Measurements from ENCODE around the gene DLD.

DNA sequence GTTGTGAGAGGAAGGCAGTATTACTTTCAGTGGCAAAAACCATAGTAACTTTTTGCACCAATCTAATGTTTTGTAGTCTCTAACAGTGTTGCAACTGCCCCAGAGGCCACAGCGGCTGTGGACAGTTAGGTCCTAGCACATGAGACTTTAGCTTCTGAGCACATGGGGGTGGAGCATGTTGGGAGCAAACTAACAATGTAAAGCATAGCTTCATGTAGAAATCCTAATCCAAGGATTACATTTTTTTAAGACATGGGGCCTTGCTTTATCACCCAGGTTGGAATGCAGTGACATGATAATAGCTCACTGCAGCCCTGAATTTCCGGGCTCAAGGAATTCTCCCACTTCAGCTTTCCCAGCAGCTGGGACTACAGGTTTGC lies 62.9 kb downstream of the DLD start:
- TF ChIP-seq REST (IDR thresholded peaks at IDR 0.05; ENCODE audit: unreplicated experiment): no peak
- TF ChIP-seq, protein P1, sequence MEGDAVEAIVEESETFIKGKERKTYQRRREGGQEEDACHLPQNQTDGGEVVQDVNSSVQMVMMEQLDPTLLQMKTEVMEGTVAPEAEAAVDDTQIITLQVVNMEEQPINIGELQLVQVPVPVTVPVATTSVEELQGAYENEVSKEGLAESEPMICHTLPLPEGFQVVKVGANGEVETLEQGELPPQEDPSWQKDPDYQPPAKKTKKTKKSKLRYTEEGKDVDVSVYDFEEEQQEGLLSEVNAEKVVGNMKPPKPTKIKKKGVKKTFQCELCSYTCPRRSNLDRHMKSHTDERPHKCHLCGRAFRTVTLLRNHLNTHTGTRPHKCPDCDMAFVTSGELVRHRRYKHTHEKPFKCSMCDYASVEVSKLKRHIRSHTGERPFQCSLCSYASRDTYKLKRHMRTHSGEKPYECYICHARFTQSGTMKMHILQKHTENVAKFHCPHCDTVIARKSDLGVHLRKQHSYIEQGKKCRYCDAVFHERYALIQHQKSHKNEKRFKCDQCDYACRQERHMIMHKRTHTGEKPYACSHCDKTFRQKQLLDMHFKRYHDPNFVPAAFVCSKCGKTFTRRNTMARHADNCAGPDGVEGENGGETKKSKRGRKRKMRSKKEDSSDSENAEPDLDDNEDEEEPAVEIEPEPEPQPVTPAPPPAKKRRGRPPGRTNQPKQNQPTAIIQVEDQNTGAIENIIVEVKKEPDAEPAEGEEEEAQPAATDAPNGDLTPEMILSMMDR (conservative IDR thresholded peaks at IDR 0.05; ENCODE audit: low read depth in 2 of 2): no peak
- no peak for TF ChIP-seq EZH2 (IDR thresholded peaks at IDR 0.05; ENCODE audit: low read depth, unreplicated experiment)
- no peak for TF ChIP-seq CREB1 (CRISPR knock-in tag; IDR thresholded peaks at IDR 0.05; ENCODE audit: low read depth)
- TF ChIP-seq POLR2AphosphoS5 (IDR thresholded peaks at IDR 0.05; ENCODE audit: low read depth): no peak
- TF ChIP-seq JUNB (IDR thresholded peaks at IDR 0.05; ENCODE audit: unreplicated experiment): no peak
- TF ChIP-seq EZH2phosphoT487 (IDR thresholded peaks at IDR 0.05; ENCODE audit: unreplicated experiment): no peak
- TF ChIP-seq ETS1 (IDR thresholded peaks at IDR 0.05): no peak
- TF ChIP-seq ZNF114 (CRISPR knock-in tag; IDR thresholded peaks at IDR 0.05): no peak
- no peak for TF ChIP-seq ZNF331 (CRISPR knock-in tag; IDR thresholded peaks at IDR 0.05; ENCODE audit: low read depth)

Measured in GM23338 (cell line).